Cardiac fibroblast (primary cell): ENCODE measurements around the gene BTBD3.

ENCODE experiments used
- DNase-seq, 2 donors: peaks; one replicate each; pipeline versions ENCODE4 v3.0.0 to v3.0.0-alpha.2; 2010; ENCODE audit warnings: low read depth in 2 of 2
- H3K4me3 ChIP-seq, 2 donors: replicated peaks in 1 of 2; 1 replicate in 1 of 2; 2 replicates in 1 of 2; pipeline ENCODE4 v1.5.1; 2011; ENCODE audit warnings: low read depth in 2 of 2, low read length in 2 of 2, mild to moderate bottlenecking in 2 of 2, moderate library complexity in 1 of 2
- CTCF ChIP-seq: IDR thresholded peaks from one replicate; pipeline ENCODE4 v1.5.1; 2011; ENCODE audit warnings: low read depth, mild to moderate bottlenecking, low read length, inconsistent platforms

The BTBD3 gene

GRCh38 chr20:11957911-11958310, 40.2 kb downstream of the BTBD3 start:
- no peak overlapping the region for H3K4me3 ChIP-seq
- TF ChIP-seq CTCF = no peak
- DNase-seq = no peak

GRCh38 chr20:11958855-11959254, 41.2 kb downstream of the BTBD3 start:
- DNase-seq = peak in 1 of 2 donors; percentile 12
- TF ChIP-seq CTCF = no peak
- no peak overlapping the region for H3K4me3 ChIP-seq

- peak; percentile 3 for TF ChIP-seq CTCF
- H3K4me3 ChIP-seq = no peak overlapping the region
- DNase-seq = no peak
Measured at GRCh38 chr20:11965602-11966001, 47.9 kb downstream of the BTBD3 start.

GRCh38 chr20:11966186-11966585, 48.5 kb downstream of the BTBD3 start:
- H3K4me3 ChIP-seq = no peak overlapping the region
- no peak for TF ChIP-seq CTCF
- no peak for DNase-seq

- TF ChIP-seq CTCF = no peak
- no peak overlapping the region for H3K4me3 ChIP-seq
- no peak for DNase-seq
Measured at GRCh38 chr20:11970243-11970836, 52.6 kb downstream of the BTBD3 start.

GRCh38 chr20:11972478-11972877, 54.8 kb downstream of the BTBD3 start:
- H3K4me3 ChIP-seq = no peak overlapping the region
- no peak for DNase-seq
- TF ChIP-seq CTCF = no peak
